COLO668 (cell line): ENCODE data around the gene S100A11.

Experiments used
- DNase-seq: peaks from one replicate; lab custom pipeline; 2025; ENCODE audit not compliant: unreplicated experiment; lab: John Stamatoyannopoulos, UW

The S100A11 gene

GRCh38 chr1:151986501-151987190, 50.2 kb downstream of the S100A11 start:
- DNase-seq = no peak

DNA sequence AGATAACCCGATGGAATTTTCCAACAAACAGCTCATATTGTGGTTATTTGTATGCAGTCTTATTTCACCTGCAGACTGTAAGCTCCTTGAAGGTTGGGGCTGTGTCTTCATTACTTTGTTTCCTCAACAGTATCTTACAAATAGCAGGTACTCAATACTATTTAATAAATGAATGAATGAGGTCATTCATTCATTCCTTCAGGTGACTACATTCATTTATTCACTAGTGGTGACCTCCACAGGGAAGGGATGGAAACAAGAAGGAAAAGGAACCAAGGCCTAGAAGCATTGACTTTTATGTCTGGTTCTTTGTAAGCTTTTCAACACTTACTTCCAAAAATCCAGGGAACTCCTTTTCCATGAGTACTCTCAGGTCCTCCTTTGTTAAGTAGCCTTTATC, 51.0 kb downstream of the S100A11 start:
- no peak for DNase-seq

DNA sequence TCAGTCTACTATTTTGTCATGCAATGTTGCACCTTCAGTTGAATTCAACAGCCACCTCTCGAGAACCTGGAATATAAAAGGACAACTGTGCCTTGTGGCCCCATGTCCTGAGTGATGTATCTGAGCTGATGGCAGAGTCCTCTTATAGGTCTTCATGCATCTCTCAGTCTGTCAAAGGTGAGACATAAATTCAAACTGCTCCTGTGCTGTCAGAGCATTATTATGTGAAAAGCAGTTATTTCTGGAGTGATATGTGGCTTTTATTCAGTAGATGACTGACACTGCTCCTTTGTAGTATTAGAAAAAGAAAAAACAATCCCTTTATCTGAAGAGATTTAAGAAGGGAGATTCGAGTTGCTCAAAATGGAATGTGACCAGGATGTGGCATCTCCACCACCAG, 51.5 kb downstream of the S100A11 start:
- DNase-seq = no peak

DNA sequence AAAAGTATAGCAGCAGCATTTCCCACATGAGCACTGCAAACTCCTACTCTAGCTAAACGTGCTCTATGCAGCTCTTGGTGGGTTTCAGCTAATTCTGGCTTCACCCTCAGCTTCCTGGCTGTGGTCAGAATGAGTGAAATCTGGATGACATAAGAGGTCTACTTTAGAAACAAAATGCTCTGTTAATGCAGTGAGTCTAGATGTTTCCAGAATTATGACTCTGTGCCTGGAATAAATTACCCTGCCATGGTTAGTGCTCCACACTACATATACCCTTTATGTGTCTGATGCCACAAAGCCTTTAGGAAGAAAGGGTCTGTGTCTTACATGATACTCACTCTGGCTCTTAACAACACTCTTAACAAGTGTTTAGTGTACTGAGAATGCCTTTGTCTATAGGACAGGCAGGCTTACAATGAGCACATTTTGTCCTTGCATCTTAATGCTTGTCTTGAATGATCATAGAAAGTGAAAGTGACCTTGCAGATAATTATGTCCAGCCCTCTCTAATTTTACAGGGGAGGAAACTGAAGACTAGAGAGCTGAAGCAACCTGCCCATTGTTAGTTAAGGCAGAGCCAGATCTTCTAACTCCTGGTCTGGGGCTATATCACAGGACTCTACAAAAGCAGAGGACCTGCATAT, 52.4 kb downstream of the S100A11 start:
- no peak for DNase-seq
